Dendritic cell treated with granulocyte-macrophage colony-stimulating factor and Interleukin-4, amounts not matched to agents 40 ng/mL and 50 ng/mL, for 4 days (primary cell): ENCODE results near the gene KDM1A.

ENCODE experiments used
- H3K27ac Mint-ChIP-seq: one replicate; pipeline ENCODE4 v1.8.0; 2022; ENCODE audit warnings: mild to moderate bottlenecking, mixed read lengths
- H3K27me3 Mint-ChIP-seq: one replicate; pipeline ENCODE4 v1.8.0; 2022; ENCODE audit warnings: mild to moderate bottlenecking, mixed read lengths
- H3K36me3 Mint-ChIP-seq: one replicate; pipeline ENCODE4 v1.8.0; 2022; ENCODE audit warnings: low read depth, mixed read lengths
- H3K4me1 Mint-ChIP-seq: one replicate; pipeline ENCODE4 v1.8.0; 2022; ENCODE audit warnings: low read depth, mixed read lengths
- H3K4me3 Mint-ChIP-seq: one replicate; pipeline ENCODE4 v1.8.0; 2022; ENCODE audit warnings: mild to moderate bottlenecking, moderate library complexity, mixed read lengths
- H3K9me3 Mint-ChIP-seq: one replicate; pipeline ENCODE4 v1.8.0; 2022; ENCODE audit warnings: mixed read lengths
- intact Hi-C: fragments of 100-400 bp; cut with micrococcal nuclease; formaldehyde crosslinking; loops from one replicate; pipeline ENCODE4 v1.15.0; 2022

The KDM1A gene

GRCh38 chr1:23116216-23116836 is 97.1 kb downstream of the KDM1A start:
- Mint-ChIP-seq H3K27ac (peak overlapping the region; percentile 75), H3K9me3 (no peaks in the 10 kb centered on the region), H3K36me3 (no peaks in the 10 kb centered on the region), H3K4me3 (no peak overlapping the region), H3K4me1 (peaks cover 59% of the 10 kb centered on the region), H3K27me3 (no peaks in the 10 kb centered on the region)
- intact Hi-C loops = no loop called here

DNA sequence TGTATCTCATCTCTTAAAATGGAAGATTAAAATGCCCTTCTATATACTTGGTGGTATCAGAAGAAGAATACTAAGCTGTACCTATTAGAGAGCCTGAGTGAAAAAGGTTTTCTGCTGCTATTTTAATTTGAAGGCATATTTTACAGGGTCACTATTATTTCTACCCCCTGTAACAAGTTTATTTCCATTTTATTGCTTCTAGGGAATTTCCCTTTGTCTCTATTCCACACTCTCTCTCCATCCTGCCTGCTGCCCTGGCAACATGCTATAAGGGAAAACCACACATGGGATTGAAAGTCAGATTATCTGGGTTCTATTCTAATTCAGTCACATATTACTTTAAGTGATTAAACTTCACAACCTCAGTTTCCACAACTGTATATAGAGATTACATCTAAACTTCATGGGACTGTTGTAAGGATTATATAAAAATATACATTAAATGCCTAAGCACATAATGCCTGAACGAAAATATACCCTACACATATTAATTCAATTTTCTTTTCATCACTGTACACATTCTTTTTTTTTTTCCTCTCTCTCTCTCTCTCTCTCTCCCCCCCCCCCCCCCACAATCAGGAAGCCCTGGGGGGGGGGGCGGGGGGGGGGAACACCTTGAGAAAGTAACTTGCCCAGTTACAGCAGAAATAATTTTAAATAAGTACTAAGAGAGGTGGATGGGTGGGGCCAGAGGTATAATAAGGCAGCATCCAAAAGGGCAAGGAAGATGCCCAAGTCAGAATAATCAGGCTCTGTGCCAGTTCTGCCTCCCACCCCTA is 97.8 kb downstream of the KDM1A start:
- intact Hi-C loops = no loop called here
- Mint-ChIP-seq H3K4me1 (peaks cover 53% of the 10 kb centered on the region), H3K9me3 (no peaks in the 10 kb centered on the region), H3K4me3 (no peak overlapping the region), H3K36me3 (no peaks in the 10 kb centered on the region), H3K27ac (no peak overlapping the region), H3K27me3 (no peaks in the 10 kb centered on the region)

DNA sequence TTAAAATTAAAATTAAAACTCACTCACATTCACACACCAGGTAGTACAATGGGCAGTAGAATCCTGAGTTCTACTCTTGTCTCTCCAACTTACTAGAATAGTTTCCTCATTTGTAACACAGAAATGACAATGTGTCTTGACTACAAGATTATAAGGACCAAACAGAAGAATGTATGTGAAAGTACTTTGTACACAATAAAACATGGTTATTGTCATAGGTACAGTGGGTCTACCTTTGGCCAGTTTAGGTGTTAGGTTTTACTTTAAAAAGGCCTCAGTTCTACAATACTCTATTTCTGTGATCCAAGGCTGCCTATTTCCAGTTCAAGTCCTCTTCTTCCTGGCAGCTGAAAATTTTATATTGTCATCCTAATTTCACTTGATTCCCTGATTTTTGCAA is 99.1 kb downstream of the KDM1A start:
- H3K27me3 Mint-ChIP-seq = no peaks in the 10 kb centered on the region
- no peaks in the 10 kb centered on the region for H3K36me3 Mint-ChIP-seq
- H3K27ac Mint-ChIP-seq = no peak overlapping the region
- intact Hi-C loops = no loop called here
- H3K4me3 Mint-ChIP-seq = no peak overlapping the region
- no peaks in the 10 kb centered on the region for H3K9me3 Mint-ChIP-seq
- H3K4me1 Mint-ChIP-seq = peaks cover 51% of the 10 kb centered on the region

DNA sequence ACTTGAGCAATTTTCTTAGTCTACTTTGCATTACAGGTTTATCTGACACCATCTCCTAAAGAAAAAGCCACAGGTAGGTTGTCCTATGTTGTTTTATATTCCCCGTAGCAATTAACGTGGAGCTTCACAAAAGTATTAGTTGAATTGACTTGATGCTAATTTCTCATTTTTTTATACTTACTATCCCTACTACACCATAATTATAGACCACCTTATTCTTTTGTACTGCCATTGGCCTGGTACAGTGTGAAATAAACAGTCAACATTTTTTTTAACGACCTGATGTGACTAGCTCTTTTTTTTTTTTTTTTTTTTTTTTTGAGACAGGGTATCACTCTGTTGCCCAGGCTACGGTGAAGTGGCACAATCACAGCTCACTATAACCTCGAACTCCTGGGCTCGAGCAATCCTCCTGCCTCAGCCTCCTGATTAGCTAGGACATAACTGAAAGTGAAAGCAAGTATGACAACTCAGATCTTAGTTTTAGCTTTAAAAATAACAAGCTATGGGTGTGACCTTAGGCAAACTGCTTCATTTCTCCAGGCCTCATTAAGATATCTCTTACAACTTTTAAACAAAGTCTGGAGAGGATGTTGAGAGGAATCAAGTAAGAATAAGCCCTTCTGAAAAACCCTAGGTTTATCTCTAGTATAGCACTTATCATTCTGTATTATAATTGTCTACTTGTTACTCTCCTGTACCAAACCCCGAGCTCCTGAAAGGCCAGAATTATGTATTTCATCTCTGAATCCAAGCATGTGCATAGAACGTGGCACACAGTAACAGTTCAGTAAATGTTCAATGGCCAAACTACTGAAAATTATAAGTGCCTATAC is 99.9 kb downstream of the KDM1A start:
- Mint-ChIP-seq H3K27me3 (no peaks in the 10 kb centered on the region), H3K4me3 (peak overlapping the region; percentile 17), H3K4me1 (peaks cover 53% of the 10 kb centered on the region), H3K27ac (peak overlapping the region; percentile 65), H3K9me3 (no peaks in the 10 kb centered on the region), H3K36me3 (no peaks in the 10 kb centered on the region)
- intact Hi-C loops = no loop called here

DNA sequence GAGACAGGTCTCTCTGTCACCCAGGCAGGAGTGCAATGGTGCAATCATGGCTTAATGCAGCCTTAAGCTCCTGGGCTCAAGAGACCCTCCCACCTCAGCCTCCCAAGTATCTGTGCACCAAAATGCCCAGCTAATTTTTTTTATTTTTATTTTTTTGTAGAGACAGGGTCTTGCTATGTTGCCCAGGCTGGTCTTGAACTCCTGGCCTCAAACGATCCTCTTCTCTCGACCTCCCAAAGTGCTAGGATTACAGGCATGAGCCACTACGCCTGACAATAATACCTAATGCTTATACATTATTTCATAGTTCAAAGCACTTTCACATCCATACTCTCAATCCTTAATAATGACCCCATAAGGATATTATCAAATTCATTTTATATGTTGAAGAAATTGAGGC is 101.1 kb downstream of the KDM1A start:
- intact Hi-C loops = no loop called here
- H3K9me3 Mint-ChIP-seq = no peaks in the 10 kb centered on the region
- peaks cover 56% of the 10 kb centered on the region for H3K4me1 Mint-ChIP-seq
- H3K27me3 Mint-ChIP-seq = no peaks in the 10 kb centered on the region
- peak overlapping the region; percentile 65 for H3K27ac Mint-ChIP-seq
- no peaks in the 10 kb centered on the region for H3K36me3 Mint-ChIP-seq
- no peak overlapping the region for H3K4me3 Mint-ChIP-seq

GRCh38 chr1:23122023-23122748 is 102.9 kb downstream of the KDM1A start:
- intact Hi-C loops = no loop called here
- Mint-ChIP-seq H3K36me3 (no peaks in the 10 kb centered on the region), H3K27me3 (no peaks in the 10 kb centered on the region), H3K4me3 (peak overlapping the region; percentile 36), H3K27ac (peak overlapping the region; percentile 76), H3K4me1 (peaks cover 47% of the 10 kb centered on the region), H3K9me3 (no peaks in the 10 kb centered on the region)

- Mint-ChIP-seq H3K27me3 (no peaks in the 10 kb centered on the region), H3K4me1 (peaks cover 42% of the 10 kb centered on the region), H3K27ac (peak overlapping the region; percentile 76), H3K36me3 (no peaks in the 10 kb centered on the region), H3K4me3 (no peak overlapping the region), H3K9me3 (no peaks in the 10 kb centered on the region)
- intact Hi-C loops = no loop called here
These were observed 103.5 kb downstream of the KDM1A start for GRCh38 chr1:23122796-23123195.

DNA sequence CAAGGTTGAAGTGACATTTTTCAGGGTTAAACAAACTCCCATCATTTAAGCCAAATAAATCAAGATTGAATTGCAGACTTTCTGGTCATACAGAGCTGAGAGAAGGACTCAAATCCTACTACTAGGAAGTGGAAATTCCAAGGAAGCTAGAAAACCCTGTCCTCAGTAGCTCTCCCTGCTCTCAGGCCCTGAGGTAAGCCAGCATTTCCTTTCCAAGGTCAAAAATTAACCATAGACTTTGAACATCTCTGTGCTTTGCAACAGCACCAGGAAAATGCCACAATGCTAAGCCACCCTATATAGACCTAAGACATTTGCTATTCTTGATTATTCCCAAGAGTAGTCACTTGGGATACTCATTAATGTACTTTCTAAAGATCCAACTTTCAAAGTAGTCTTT is 104.3 kb downstream of the KDM1A start:
- no peak overlapping the region for H3K4me3 Mint-ChIP-seq
- H3K36me3 Mint-ChIP-seq = no peaks in the 10 kb centered on the region
- H3K27me3 Mint-ChIP-seq = no peaks in the 10 kb centered on the region
- intact Hi-C loops = no loop called here
- no peak overlapping the region for H3K27ac Mint-ChIP-seq
- H3K9me3 Mint-ChIP-seq = no peaks in the 10 kb centered on the region
- peaks cover 42% of the 10 kb centered on the region for H3K4me1 Mint-ChIP-seq

- Mint-ChIP-seq H3K27ac (no peak overlapping the region), H3K36me3 (no peaks in the 10 kb centered on the region), H3K4me1 (peaks cover 34% of the 10 kb centered on the region), H3K9me3 (no peaks in the 10 kb centered on the region), H3K4me3 (no peak overlapping the region), H3K27me3 (no peaks in the 10 kb centered on the region)
- intact Hi-C loops = no loop called here
These were observed 105.2 kb downstream of the KDM1A start for GRCh38 chr1:23124259-23125026.

DNA sequence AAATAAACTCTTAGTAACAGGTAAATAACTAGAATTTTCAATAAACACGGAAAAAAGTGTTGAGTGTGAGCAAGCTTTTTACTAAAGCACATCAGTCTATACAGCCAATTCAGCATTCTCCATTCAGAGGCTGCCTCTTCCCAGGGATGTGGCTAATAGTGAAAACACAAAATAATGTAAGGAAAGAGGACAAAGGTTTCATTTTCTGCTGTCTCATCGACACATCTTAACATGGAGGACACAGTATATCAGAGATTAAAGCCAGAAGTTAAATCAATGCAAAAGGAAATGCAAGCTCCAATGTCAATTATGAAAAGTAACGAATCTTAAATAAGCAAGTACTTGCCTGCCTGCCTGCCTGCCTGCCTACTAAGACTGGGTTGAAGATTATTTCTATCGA is 106.2 kb downstream of the KDM1A start:
- no peaks in the 10 kb centered on the region for H3K9me3 Mint-ChIP-seq
- no peak overlapping the region for H3K4me3 Mint-ChIP-seq
- H3K27ac Mint-ChIP-seq = no peak overlapping the region
- intact Hi-C loops = no loop called here
- H3K27me3 Mint-ChIP-seq = no peaks in the 10 kb centered on the region
- H3K4me1 Mint-ChIP-seq = peaks cover 30% of the 10 kb centered on the region
- H3K36me3 Mint-ChIP-seq = no peaks in the 10 kb centered on the region

DNA sequence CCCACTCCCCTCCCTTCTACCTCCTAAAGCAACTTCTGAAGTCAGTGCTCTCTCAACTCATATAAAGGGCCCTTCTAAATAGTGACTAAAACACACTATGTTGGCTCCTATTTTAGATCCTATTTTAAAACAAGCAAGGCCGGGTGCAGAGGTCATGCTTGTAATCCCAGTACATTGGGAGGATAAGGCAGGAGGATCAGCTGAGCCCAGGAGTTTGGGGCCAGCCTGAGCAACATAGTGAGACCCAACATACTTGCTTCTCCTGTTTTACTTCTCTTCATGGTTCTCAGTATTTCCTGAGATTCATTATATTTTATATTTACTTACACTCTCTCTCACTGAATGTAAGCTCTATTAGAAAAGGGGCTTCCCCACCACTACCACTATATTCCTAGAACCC is 106.9 kb downstream of the KDM1A start:
- H3K27ac Mint-ChIP-seq = no peak overlapping the region
- no peak overlapping the region for H3K4me3 Mint-ChIP-seq
- H3K27me3 Mint-ChIP-seq = no peaks in the 10 kb centered on the region
- peaks cover 37% of the 10 kb centered on the region for H3K4me1 Mint-ChIP-seq
- intact Hi-C loops = no loop called here
- H3K9me3 Mint-ChIP-seq = no peaks in the 10 kb centered on the region
- H3K36me3 Mint-ChIP-seq = no peaks in the 10 kb centered on the region

- Mint-ChIP-seq H3K36me3 (no peaks in the 10 kb centered on the region), H3K9me3 (no peaks in the 10 kb centered on the region), H3K27me3 (no peaks in the 10 kb centered on the region), H3K27ac (no peak overlapping the region), H3K4me1 (peaks cover 39% of the 10 kb centered on the region), H3K4me3 (no peak overlapping the region)
- intact Hi-C loops = no loop called here
These were observed 107.5 kb downstream of the KDM1A start for GRCh38 chr1:23126801-23127200.

- Mint-ChIP-seq H3K36me3 (no peaks in the 10 kb centered on the region), H3K4me3 (no peak overlapping the region), H3K4me1 (peaks cover 18% of the 10 kb centered on the region), H3K9me3 (no peaks in the 10 kb centered on the region), H3K27me3 (no peaks in the 10 kb centered on the region), H3K27ac (no peak overlapping the region)
- intact Hi-C loops = no loop called here
These were observed 110.6 kb downstream of the KDM1A start for GRCh38 chr1:23129846-23130245.
